ENCODE measurements around the gene GABRR1. TPM values are rescaled to one million over a fixed set of nuclear protein-coding genes. Genes with fewer than 3 reads are reported as not detected.

Gene GABRR1
- total RNA-seq, 1 donor = not detected

- no peak for DNase-seq (ENCODE audit: low read depth)
- no peak for TF ChIP-seq CTCF (IDR thresholded peaks at IDR 0.05; ENCODE audit: insufficient read depth, low read depth, low read length)
- H3K4me3 ChIP-seq (ENCODE audit: low read depth, low read length) = no peak overlapping the region
These were observed 26.4 kb downstream of the GABRR1 start for GRCh38 chr6:89190741-89191140.

- H3K4me3 ChIP-seq (ENCODE audit: low read depth, low read length) = no peak overlapping the region
- no peak for TF ChIP-seq CTCF (IDR thresholded peaks at IDR 0.05; ENCODE audit: insufficient read depth, low read depth, low read length)
- no peak for DNase-seq (ENCODE audit: low read depth)
These were observed 29.7 kb downstream of the GABRR1 start for GRCh38 chr6:89187504-89187903.

- no peak for DNase-seq (ENCODE audit: low read depth)
- no peak for TF ChIP-seq CTCF (IDR thresholded peaks at IDR 0.05; ENCODE audit: insufficient read depth, low read depth, low read length)
- H3K4me3 ChIP-seq (ENCODE audit: low read depth, low read length) = no peak overlapping the region
These were observed 30.4 kb downstream of the GABRR1 start for GRCh38 chr6:89186762-89187161.

GRCh38 chr6:89184344-89184743, 32.8 kb downstream of the GABRR1 start:
- TF ChIP-seq CTCF (IDR thresholded peaks at IDR 0.05; ENCODE audit: insufficient read depth, low read depth, low read length) = no peak

GRCh38 chr6:89183294-89183693, 33.9 kb downstream of the GABRR1 start:
- no peak for DNase-seq (ENCODE audit: low read depth)
- no peak overlapping the region for H3K4me3 ChIP-seq (ENCODE audit: low read depth, low read length)
- TF ChIP-seq CTCF (IDR thresholded peaks at IDR 0.05; ENCODE audit: insufficient read depth, low read depth, low read length) = no peak

More at GRCh38 chr6:89184344-89184743, 32.8 kb downstream of the GABRR1 start:
- DNase-seq (ENCODE audit: low read depth) = no peak
- H3K4me3 ChIP-seq (ENCODE audit: low read depth, low read length) = no peak overlapping the region

GRCh38 chr6:89180971-89181370, 36.2 kb downstream of the GABRR1 start:
- no peak for DNase-seq (ENCODE audit: low read depth)
- TF ChIP-seq CTCF (IDR thresholded peaks at IDR 0.05; ENCODE audit: insufficient read depth, low read depth, low read length) = no peak
- H3K4me3 ChIP-seq (ENCODE audit: low read depth, low read length) = no peak overlapping the region

- DNase-seq (ENCODE audit: low read depth) = no peak
- no peak overlapping the region for H3K4me3 ChIP-seq (ENCODE audit: low read depth, low read length)
- TF ChIP-seq CTCF (IDR thresholded peaks at IDR 0.05; ENCODE audit: insufficient read depth, low read depth, low read length) = no peak
These were observed 37.0 kb downstream of the GABRR1 start for GRCh38 chr6:89180112-89180511.

Data from fibroblast of villous mesenchyme (primary cell).